GM23338 (cell line): ENCODE data around the gene VPS25. TPM values are rescaled to one million over a fixed set of nuclear protein-coding genes. Genes with fewer than 3 reads are reported as not detected.

Experiments used
- ATAC-seq: fragments of 200-7000 bp; cut with Tn5 transposase; 3 replicates; pipeline ENCODE4 v1.9.1; 2020
- DNase-seq: peaks from one replicate; pipeline ENCODE4 v3.0.0-alpha.2; 2015; ENCODE audit warnings: low spot score
- H2AFZ ChIP-seq: fragments of 200-600 bp; sonication (generic); 2 replicates; pipeline ENCODE4 v1.8.0; 2016; ENCODE audit warnings: antibody characterized with exemption, mild to moderate bottlenecking, moderate library complexity
- H3F3A ChIP-seq: fragments of 200-600 bp; sonication (generic); replicated peaks from 2 replicates; pipeline ENCODE4 v1.8.0; 2017; ENCODE audit warnings: antibody characterized with exemption, mixed run types, low read depth
- H3K27ac ChIP-seq: fragments of 200-600 bp; sonication (generic); 2 replicates; pipeline ENCODE4 v1.6.1; 2016; ENCODE audit warnings: low read depth
- H3K27me3 ChIP-seq: fragments of 200-600 bp; sonication (generic); 2 replicates; pipeline ENCODE4 v1.8.0; 2016; ENCODE audit warnings: mild to moderate bottlenecking, mixed run types, moderate library complexity; ENCODE audit not compliant: insufficient read depth
- H3K36me3 ChIP-seq: fragments of 200-600 bp; sonication (generic); 2 replicates; pipeline ENCODE4 v1.8.0; 2016; ENCODE audit warnings: mild to moderate bottlenecking; ENCODE audit not compliant: insufficient read depth
- H3K4me1 ChIP-seq: fragments of 200-600 bp; sonication (generic); 2 replicates; pipeline ENCODE4 v1.8.0; 2016; ENCODE audit warnings: mild to moderate bottlenecking, moderate library complexity; ENCODE audit not compliant: insufficient read depth
- H3K4me2 ChIP-seq: fragments of 200-600 bp; sonication (generic); 2 replicates; pipeline ENCODE4 v1.7.1; 2017; ENCODE audit warnings: mixed run types
- H3K4me3 ChIP-seq: fragments of 200-600 bp; sonication (generic); 2 replicates; pipeline ENCODE4 v1.6.1; 2016; ENCODE audit warnings: mixed run types
- H3K79me2 ChIP-seq: fragments of 200-600 bp; sonication (generic); replicated peaks from 2 replicates; pipeline ENCODE4 v1.8.0; 2017; ENCODE audit warnings: mild to moderate bottlenecking; ENCODE audit not compliant: insufficient read depth
- H3K9me2 ChIP-seq: fragments of 200-600 bp; sonication (generic); 2 replicates; pipeline ENCODE4 v1.8.0; 2017; ENCODE audit not compliant: insufficient read depth
- H4K20me1 ChIP-seq: fragments of 200-600 bp; sonication (generic); replicated peaks from 2 replicates; pipeline ENCODE4 v1.8.0; 2017; ENCODE audit warnings: mild to moderate bottlenecking; ENCODE audit not compliant: insufficient read depth
- H3K27ac Mint-ChIP-seq: 2 replicates; pipeline ENCODE4 v1.8.0; 2020; ENCODE audit warnings: inconsistent platforms, mild to moderate bottlenecking, moderate library complexity, mixed read lengths
- H3K27me3 Mint-ChIP-seq: 3 replicates; pipeline ENCODE4 v1.8.0; 2022; ENCODE audit warnings: low read depth, mild to moderate bottlenecking, moderate library complexity, mixed read lengths, inconsistent platforms; ENCODE audit not compliant: insufficient read depth, poor library complexity
- H3K36me3 Mint-ChIP-seq: 3 replicates; pipeline ENCODE4 v1.8.0; 2021; ENCODE audit warnings: low read depth, mild to moderate bottlenecking, inconsistent platforms, moderate library complexity, mixed read lengths
- H3K4me1 Mint-ChIP-seq: 3 replicates; pipeline ENCODE4 v1.8.0; 2020; ENCODE audit warnings: mild to moderate bottlenecking, inconsistent platforms, mixed read lengths
- H3K4me3 Mint-ChIP-seq: 3 replicates; pipeline ENCODE4 v1.8.0; 2021; ENCODE audit warnings: moderate library complexity, mild to moderate bottlenecking, inconsistent platforms, mixed read lengths
- H3K9me3 Mint-ChIP-seq: 3 replicates; pipeline ENCODE4 v1.8.0; 2020; ENCODE audit warnings: moderate library complexity, mild to moderate bottlenecking, inconsistent platforms, mixed read lengths
- EZH2phosphoT487 ChIP-seq: fragments of 200-600 bp; sonication (generic); IDR thresholded peaks from one replicate; pipeline ENCODE4 v1.8.1; 2018; ENCODE audit warnings: antibody characterized with exemption; ENCODE audit not compliant: unreplicated experiment
- POLR2AphosphoS5 ChIP-seq: IDR thresholded peaks from 2 replicates; pipeline ENCODE4 v1.6.1; 2016; ENCODE audit warnings: antibody characterized with exemption, low read depth
- ZNF114 ChIP-seq: fragments of 250-450 bp; sonication (Bioruptor Pico); IDR thresholded peaks from 2 replicates; pipeline ENCODE4 v1.5.0; 2020; ENCODE audit warnings: mild to moderate bottlenecking, moderate library complexity
- polyA plus RNA-seq: library from polyadenylated mRNA; unstranded; fragments of >200 nt; fragmentation: Nextera tagmentation; extraction: Ambion mirVana; gene quantifications from 2 replicates; pipeline ENCODE4 v1.2.1, GENCODE V29; 2016
- total RNA-seq: library from RNA; depleted of rRNA; stranded (reverse); fragments of >200 nt; shearing (Covaris generic); gene quantifications from 2 replicates; pipeline ENCODE4 v1.2.3, GENCODE V29; 2014
- TF ChIP-seq, protein P1 (sequence below): IDR thresholded peaks from 2 replicates; pipeline ENCODE4 v1.6.1; 2016; ENCODE audit warnings: antibody characterized with exemption
- TF ChIP-seq, protein P2 (sequence below): IDR thresholded peaks from one replicate; pipeline ENCODE4 v1.6.1; 2018; ENCODE audit warnings: antibody characterized with exemption; ENCODE audit not compliant: unreplicated experiment
- TF ChIP-seq, protein P3 (sequence below): fragments of 250-450 bp; sonication (Bioruptor Pico); IDR thresholded peaks from 2 replicates; pipeline ENCODE4 v1.5.0; 2020; ENCODE audit warnings: mild to moderate bottlenecking, moderate library complexity

VPS25 gene
- total and polyA plus RNA-seq, 2 experiments from 2014 or later, result 105 to 110 TPM

DNA sequence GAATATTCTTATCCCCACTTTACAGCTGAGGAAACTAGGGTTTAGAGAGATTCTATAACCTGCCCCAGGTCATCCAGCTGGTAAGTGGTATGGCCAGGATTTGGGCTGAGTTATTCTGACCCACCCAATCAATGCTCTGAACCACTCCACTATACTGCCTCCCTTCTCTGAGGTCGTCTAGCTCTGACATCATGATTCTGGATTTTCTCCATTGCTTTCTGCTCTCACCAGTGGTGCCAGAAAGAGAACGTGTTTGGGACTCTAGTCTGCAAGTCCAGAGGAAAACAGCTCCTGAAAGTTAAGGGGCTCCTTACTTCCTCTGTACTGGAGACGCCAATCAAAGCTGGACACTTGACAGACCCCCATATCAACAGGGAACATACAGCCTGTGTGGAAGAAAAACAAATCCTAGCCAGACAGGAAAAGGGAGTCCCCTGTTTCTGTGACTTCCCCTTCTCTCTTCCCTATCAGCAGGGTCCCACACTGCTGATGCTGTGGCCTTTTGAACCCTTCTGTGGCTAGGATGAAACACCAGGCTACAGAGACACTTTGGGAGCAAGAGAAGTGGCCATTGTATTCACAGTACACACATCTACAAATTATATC is 22.4 kb upstream of the VPS25 start:
- Histone ChIP-seq H3K4me1 (peaks cover 23% of the 10 kb centered on the region), H3K27me3 (peaks cover 10% of the 10 kb centered on the region), H3K4me3 (no peak overlapping the region), H3K36me3 (no peaks in the 10 kb centered on the region), H2AFZ (peak overlapping the region; percentile 84; the same call in 1 of the 2 replicates), H3K27ac (no peak overlapping the region), H3F3A (0 out of 2 replicates have a peak, but pooled peaks cover 6% of the 10 kb centered on the region), H3K4me2 (no peak overlapping the region), H3K79me2 (no peaks in the 10 kb centered on the region), H4K20me1 (no peaks in the 10 kb centered on the region), H3K9me2 (no peaks in the 10 kb centered on the region)
- no peak for DNase-seq
- ATAC-seq, result no peak
- TF ChIP-seq EZH2phosphoT487, result no peak
- TF ChIP-seq, protein P1, sequence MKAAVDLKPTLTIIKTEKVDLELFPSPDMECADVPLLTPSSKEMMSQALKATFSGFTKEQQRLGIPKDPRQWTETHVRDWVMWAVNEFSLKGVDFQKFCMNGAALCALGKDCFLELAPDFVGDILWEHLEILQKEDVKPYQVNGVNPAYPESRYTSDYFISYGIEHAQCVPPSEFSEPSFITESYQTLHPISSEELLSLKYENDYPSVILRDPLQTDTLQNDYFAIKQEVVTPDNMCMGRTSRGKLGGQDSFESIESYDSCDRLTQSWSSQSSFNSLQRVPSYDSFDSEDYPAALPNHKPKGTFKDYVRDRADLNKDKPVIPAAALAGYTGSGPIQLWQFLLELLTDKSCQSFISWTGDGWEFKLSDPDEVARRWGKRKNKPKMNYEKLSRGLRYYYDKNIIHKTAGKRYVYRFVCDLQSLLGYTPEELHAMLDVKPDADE, result no peak
- TF ChIP-seq, protein P2, sequence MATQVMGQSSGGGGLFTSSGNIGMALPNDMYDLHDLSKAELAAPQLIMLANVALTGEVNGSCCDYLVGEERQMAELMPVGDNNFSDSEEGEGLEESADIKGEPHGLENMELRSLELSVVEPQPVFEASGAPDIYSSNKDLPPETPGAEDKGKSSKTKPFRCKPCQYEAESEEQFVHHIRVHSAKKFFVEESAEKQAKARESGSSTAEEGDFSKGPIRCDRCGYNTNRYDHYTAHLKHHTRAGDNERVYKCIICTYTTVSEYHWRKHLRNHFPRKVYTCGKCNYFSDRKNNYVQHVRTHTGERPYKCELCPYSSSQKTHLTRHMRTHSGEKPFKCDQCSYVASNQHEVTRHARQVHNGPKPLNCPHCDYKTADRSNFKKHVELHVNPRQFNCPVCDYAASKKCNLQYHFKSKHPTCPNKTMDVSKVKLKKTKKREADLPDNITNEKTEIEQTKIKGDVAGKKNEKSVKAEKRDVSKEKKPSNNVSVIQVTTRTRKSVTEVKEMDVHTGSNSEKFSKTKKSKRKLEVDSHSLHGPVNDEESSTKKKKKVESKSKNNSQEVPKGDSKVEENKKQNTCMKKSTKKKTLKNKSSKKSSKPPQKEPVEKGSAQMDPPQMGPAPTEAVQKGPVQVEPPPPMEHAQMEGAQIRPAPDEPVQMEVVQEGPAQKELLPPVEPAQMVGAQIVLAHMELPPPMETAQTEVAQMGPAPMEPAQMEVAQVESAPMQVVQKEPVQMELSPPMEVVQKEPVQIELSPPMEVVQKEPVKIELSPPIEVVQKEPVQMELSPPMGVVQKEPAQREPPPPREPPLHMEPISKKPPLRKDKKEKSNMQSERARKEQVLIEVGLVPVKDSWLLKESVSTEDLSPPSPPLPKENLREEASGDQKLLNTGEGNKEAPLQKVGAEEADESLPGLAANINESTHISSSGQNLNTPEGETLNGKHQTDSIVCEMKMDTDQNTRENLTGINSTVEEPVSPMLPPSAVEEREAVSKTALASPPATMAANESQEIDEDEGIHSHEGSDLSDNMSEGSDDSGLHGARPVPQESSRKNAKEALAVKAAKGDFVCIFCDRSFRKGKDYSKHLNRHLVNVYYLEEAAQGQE, result no peak
- Mint-ChIP-seq H3K4me1 (peaks cover 20% of the 10 kb centered on the region), H3K4me3 (no peak overlapping the region), H3K36me3 (no peaks in the 10 kb centered on the region), H3K27ac (no peak overlapping the region), H3K27me3 (peaks cover 5% of the 10 kb centered on the region), H3K9me3 (peaks cover 1% of the 10 kb centered on the region; the same call in 2 of the 3 replicates)

DNA sequence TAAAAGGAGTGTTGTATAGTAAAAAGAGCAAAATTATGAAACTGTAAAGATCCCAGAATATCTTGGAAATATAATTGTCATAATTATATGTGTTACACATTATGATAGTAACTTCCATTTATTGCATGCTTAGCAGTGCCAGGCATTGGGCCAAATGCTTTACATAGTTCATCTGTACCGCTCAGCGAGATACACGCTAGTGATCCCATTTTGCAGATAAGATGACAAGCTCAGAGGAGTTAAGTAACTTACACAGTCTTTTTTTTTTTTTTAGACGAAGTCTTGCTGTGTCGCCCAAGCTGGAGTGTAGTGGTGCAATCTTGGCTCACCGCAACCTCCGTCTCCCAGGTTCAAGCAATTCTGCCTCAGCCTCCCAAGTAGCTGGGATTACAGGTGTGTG is 21.6 kb upstream of the VPS25 start:
- Mint-ChIP-seq H3K27me3 (no peaks in the 10 kb centered on the region), H3K4me1 (peaks cover 20% of the 10 kb centered on the region), H3K27ac (no peak overlapping the region), H3K9me3 (no peaks in the 10 kb centered on the region; the same call in 2 of the 3 replicates), H3K4me3 (no peak overlapping the region), H3K36me3 (no peaks in the 10 kb centered on the region)
- H3F3A ChIP-seq, result 0 out of 2 replicates have a peak, but pooled peaks cover 6% of the 10 kb centered on the region
- H3K4me2 ChIP-seq, result no peak overlapping the region
- H3K27ac ChIP-seq, result no peak overlapping the region
- no peak for ATAC-seq
- DNase-seq, result no peak
- H4K20me1 ChIP-seq, result no peaks in the 10 kb centered on the region
- no peak overlapping the region for H2AFZ ChIP-seq
- no peaks in the 10 kb centered on the region for H3K79me2 ChIP-seq
- peaks cover 23% of the 10 kb centered on the region for H3K4me1 ChIP-seq
- H3K9me2 ChIP-seq, result no peaks in the 10 kb centered on the region
- H3K36me3 ChIP-seq, result no peaks in the 10 kb centered on the region
- peaks cover 2% of the 10 kb centered on the region; the same call in 1 of the 2 replicates for H3K27me3 ChIP-seq
- no peak overlapping the region for H3K4me3 ChIP-seq
- TF ChIP-seq ZNF114 (CRISPR knock-in tag) (no peak), POLR2AphosphoS5 (no peak)
- TF ChIP-seq, protein P3, sequence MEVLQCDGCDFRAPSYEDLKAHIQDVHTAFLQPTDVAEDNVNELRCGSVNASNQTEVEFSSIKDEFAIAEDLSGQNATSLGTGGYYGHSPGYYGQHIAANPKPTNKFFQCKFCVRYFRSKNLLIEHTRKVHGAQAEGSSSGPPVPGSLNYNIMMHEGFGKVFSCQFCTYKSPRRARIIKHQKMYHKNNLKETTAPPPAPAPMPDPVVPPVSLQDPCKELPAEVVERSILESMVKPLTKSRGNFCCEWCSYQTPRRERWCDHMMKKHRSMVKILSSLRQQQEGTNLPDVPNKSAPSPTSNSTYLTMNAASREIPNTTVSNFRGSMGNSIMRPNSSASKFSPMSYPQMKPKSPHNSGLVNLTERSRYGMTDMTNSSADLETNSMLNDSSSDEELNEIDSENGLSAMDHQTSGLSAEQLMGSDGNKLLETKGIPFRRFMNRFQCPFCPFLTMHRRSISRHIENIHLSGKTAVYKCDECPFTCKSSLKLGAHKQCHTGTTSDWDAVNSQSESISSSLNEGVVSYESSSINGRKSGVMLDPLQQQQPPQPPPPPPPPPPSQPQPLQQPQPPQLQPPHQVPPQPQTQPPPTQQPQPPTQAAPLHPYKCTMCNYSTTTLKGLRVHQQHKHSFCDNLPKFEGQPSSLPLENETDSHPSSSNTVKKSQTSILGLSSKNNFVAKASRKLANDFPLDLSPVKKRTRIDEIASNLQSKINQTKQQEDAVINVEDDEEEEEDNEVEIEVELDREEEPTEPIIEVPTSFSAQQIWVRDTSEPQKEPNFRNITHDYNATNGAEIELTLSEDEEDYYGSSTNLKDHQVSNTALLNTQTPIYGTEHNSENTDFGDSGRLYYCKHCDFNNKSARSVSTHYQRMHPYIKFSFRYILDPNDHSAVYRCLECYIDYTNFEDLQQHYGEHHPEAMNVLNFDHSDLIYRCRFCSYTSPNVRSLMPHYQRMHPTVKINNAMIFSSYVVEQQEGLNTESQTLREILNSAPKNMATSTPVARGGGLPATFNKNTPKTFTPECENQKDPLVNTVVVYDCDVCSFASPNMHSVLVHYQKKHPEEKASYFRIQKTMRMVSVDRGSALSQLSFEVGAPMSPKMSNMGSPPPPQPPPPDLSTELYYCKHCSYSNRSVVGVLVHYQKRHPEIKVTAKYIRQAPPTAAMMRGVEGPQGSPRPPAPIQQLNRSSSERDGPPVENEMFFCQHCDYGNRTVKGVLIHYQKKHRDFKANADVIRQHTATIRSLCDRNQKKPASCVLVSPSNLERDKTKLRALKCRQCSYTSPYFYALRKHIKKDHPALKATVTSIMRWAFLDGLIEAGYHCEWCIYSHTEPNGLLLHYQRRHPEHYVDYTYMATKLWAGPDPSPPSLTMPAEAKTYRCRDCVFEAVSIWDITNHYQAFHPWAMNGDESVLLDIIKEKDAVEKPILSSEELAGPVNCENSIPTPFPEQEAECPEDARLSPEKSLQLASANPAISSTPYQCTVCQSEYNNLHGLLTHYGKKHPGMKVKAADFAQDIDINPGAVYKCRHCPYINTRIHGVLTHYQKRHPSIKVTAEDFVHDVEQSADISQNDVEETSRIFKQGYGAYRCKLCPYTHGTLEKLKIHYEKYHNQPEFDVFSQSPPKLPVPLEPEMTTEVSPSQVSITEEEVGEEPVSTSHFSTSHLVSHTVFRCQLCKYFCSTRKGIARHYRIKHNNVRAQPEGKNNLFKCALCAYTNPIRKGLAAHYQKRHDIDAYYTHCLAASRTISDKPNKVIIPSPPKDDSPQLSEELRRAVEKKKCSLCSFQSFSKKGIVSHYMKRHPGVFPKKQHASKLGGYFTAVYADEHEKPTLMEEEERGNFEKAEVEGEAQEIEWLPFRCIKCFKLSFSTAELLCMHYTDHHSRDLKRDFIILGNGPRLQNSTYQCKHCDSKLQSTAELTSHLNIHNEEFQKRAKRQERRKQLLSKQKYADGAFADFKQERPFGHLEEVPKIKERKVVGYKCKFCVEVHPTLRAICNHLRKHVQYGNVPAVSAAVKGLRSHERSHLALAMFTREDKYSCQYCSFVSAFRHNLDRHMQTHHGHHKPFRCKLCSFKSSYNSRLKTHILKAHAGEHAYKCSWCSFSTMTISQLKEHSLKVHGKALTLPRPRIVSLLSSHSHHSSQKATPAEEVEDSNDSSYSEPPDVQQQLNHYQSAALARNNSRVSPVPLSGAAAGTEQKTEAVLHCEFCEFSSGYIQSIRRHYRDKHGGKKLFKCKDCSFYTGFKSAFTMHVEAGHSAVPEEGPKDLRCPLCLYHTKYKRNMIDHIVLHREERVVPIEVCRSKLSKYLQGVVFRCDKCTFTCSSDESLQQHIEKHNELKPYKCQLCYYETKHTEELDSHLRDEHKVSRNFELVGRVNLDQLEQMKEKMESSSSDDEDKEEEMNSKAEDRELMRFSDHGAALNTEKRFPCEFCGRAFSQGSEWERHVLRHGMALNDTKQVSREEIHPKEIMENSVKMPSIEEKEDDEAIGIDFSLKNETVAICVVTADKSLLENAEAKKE (CRISPR knock-in tag), result no peak
- TF ChIP-seq, protein P2, result no peak
